K562 (cell line): ENCODE results near the gene NKAPL. TPM values are rescaled to one million over a fixed set of nuclear protein-coding genes. Genes with fewer than 3 reads are reported as not detected.
A peak's percentile ranks its signal among the peaks of the same experiment; 100 is the strongest.

ENCODE experiments used
- AFF1 ChIP-seq, 2 experiments: fragments of 450-650 bp; IDR thresholded peaks; 2 replicates each; pipeline ENCODE4 v1.6.1; 2018; ENCODE audit warnings: mild to moderate bottlenecking in 2 of 2, low read depth in 1 of 2; ENCODE audit not compliant: partially characterized antibody in 2 of 2
- ATF3 ChIP-seq, 2 experiments: fragments of 450-650 bp in 1 of 2; sonication (generic) in 1 of 2; formaldehyde crosslinking in 1 of 2; IDR thresholded peaks in 1 of 2; conservative IDR thresholded peaks in 1 of 2; 2 replicates each; pipeline versions ENCODE4 v1.6.1 to v1.8.1; 2016 to 2023; ENCODE audit warnings: mild to moderate bottlenecking in 2 of 2, moderate library complexity in 2 of 2, inconsistent platforms in 1 of 2, missing genetic modification reagents in 1 of 2
- BRCA1 ChIP-seq, 2 experiments: fragments of 450-650 bp in 1 of 2; sonication (generic) in 1 of 2; formaldehyde crosslinking in 1 of 2; IDR thresholded peaks; 2 replicates each; pipeline versions ENCODE4 v1.5.0 to v1.6.1; 2017 to 2020; ENCODE audit warnings: mild to moderate bottlenecking in 1 of 2, missing genetic modification reagents in 1 of 2
- CCNT2 ChIP-seq: IDR thresholded peaks from 2 replicates; pipeline ENCODE4 v1.6.1; 2011; ENCODE audit warnings: borderline replicate concordance, low read depth, mild to moderate bottlenecking, moderate library complexity, mixed read lengths, low read length; ENCODE audit not compliant: insufficient read length; ENCODE audit errors: extremely low read depth
- CTBP1 ChIP-seq: fragments of 450-650 bp; IDR thresholded peaks from 2 replicates; pipeline ENCODE4 v1.6.1; 2016; ENCODE audit warnings: borderline replicate concordance
- CXXC5 ChIP-seq: fragments of 250-450 bp; sonication (Bioruptor Pico); IDR thresholded peaks from 2 replicates; pipeline ENCODE4 v1.8.0; 2022; ENCODE audit warnings: inconsistent platforms, mild to moderate bottlenecking, moderate library complexity
- DACH1 ChIP-seq: fragments of 450-650 bp; IDR thresholded peaks from 2 replicates; pipeline ENCODE4 v1.6.1; 2018; ENCODE audit not compliant: partially characterized antibody
- DPF2 ChIP-seq: fragments of 450-650 bp; IDR thresholded peaks from 2 replicates; pipeline ENCODE4 v1.6.1; 2016
- EP300 ChIP-seq: IDR thresholded peaks from 2 replicates; pipeline ENCODE4 v1.6.1; 2012; ENCODE audit warnings: low read length, improper control_type of control experiment
- FOXM1 ChIP-seq, 2 experiments: fragments of 450-650 bp in 1 of 2; sonication (generic) in 1 of 2; formaldehyde crosslinking in 1 of 2; IDR thresholded peaks; 2 replicates each; pipeline versions ENCODE4 v1.6.1 to v1.9.0; 2017 to 2022; ENCODE audit warnings: low read depth in 2 of 2, mild to moderate bottlenecking in 2 of 2, missing genetic modification reagents in 1 of 2, moderate library complexity in 1 of 2
- HDAC1 ChIP-seq, 2 experiments: fragments of 450-650 bp; IDR thresholded peaks; 2 replicates each; pipeline ENCODE4 v1.6.1; 2016 to 2017; ENCODE audit warnings: inconsistent platforms in 1 of 2, mild to moderate bottlenecking in 1 of 2, moderate library complexity in 1 of 2
- HDAC2 ChIP-seq: fragments of 450-650 bp; IDR thresholded peaks from 2 replicates; pipeline ENCODE4 v1.6.1; 2016; ENCODE audit warnings: mild to moderate bottlenecking
- MCM2 ChIP-seq: fragments of 450-650 bp; IDR thresholded peaks from 2 replicates; pipeline ENCODE4 v1.6.1; 2017; ENCODE audit warnings: low read depth, mild to moderate bottlenecking
- MECOM ChIP-seq: fragments of 250-450 bp; sonication (Bioruptor Pico); IDR thresholded peaks from 2 replicates; pipeline ENCODE4 v1.8.0; 2022; ENCODE audit warnings: inconsistent platforms
- NCOA2 ChIP-seq, 2 experiments: fragments of 450-650 bp; IDR thresholded peaks; 2 replicates each; pipeline ENCODE4 v1.6.1; 2018; ENCODE audit warnings: mild to moderate bottlenecking in 2 of 2, moderate library complexity in 1 of 2; ENCODE audit not compliant: partially characterized antibody in 2 of 2
- RCOR1 ChIP-seq, 2 experiments: IDR thresholded peaks; 2 replicates each; pipeline ENCODE4 v1.6.1; 2012; ENCODE audit warnings: low read depth in 2 of 2, low read length in 2 of 2, borderline replicate concordance in 1 of 2, improper control_type of control experiment in 1 of 2
- RHOXF2B ChIP-seq: fragments of 250-450 bp; sonication (Bioruptor Pico); conservative IDR thresholded peaks from 2 replicates; pipeline ENCODE4 v1.5.1; 2021
- SMARCE1 ChIP-seq: fragments of 450-650 bp; IDR thresholded peaks from 2 replicates; pipeline ENCODE4 v1.7.1; 2016; ENCODE audit warnings: mild to moderate bottlenecking
- ZEB2 ChIP-seq: fragments of 450-650 bp; IDR thresholded peaks from 2 replicates; pipeline ENCODE4 v1.6.1; 2016
- ZFPM2 ChIP-seq: fragments of 250-450 bp; sonication (Bioruptor Pico); IDR thresholded peaks from 2 replicates; pipeline ENCODE4 v1.5.1; 2022; ENCODE audit warnings: mild to moderate bottlenecking
- ZNF785 ChIP-seq: fragments of 250-450 bp; sonication (Bioruptor Pico); IDR thresholded peaks from 2 replicates; pipeline ENCODE4 v1.4.0; 2020; ENCODE audit warnings: mild to moderate bottlenecking
- polyA plus RNA-seq, 8 experiments: library from polyadenylated mRNA; depleted of rRNA in 4 of 8; stranded (reverse) in 5 of 8; unstranded in 3 of 8; fragments of >200 nt; fragmentation: Nextera tagmentation in 2 of 8; fragmentation: Illumina TruSeq in 1 of 8; extraction: Ambion mirVana in 2 of 8; extraction: Trizol in 1 of 8; gene quantifications; 2 replicates each; pipeline versions ENCODE4 v1.2.1 to v1.2.3, GENCODE V29; 2011 to 2014; ENCODE audit warnings: inconsistent platforms in 1 of 8, missing spikeins in 1 of 8
- total RNA-seq, 7 experiments: library from RNA; depleted of rRNA in 6 of 7; stranded (reverse); fragments of >200 nt in 6 of 7; fragmentation: Illumina TruSeq in 2 of 7; extraction: Trizol in 2 of 7; gene quantifications; 2 replicates each; pipeline versions ENCODE4 v1.2.1 to v1.2.3, GENCODE V29; 2011 to 2021; ENCODE audit warnings: low replicate concordance in 1 of 7
- TF ChIP-seq, protein P1 (sequence below): IDR thresholded peaks from 2 replicates; pipeline ENCODE4 v1.6.1; 2012; ENCODE audit warnings: low read depth, low read length, improper control_type of control experiment, borderline replicate concordance

Gene NKAPL
- total and polyA plus RNA-seq, 9 of the 15 experiments (the other 6 are each of a cell fraction or from before 2014, with no cell fraction given) = not detected

GRCh38 chr6:28264834-28265401 lies 5.8 kb downstream of the NKAPL start (continued):
- TF ChIP-seq DACH1 = peak; percentile 76
- TF ChIP-seq RCOR1 (IDR thresholded peaks at IDR 0.05; ENCODE audit: borderline replicate concordance in 1 of 2, low read depth in 2 of 2, low read length in 2 of 2) = peak in 1 of 2 experiments; percentile 76; a peak in 2 of 4 replicates
- peak; percentile 74; the same call in 1 of the 2 replicates for TF ChIP-seq CTBP1
- TF ChIP-seq EP300 = peak; percentile 62
- TF ChIP-seq, protein P1, sequence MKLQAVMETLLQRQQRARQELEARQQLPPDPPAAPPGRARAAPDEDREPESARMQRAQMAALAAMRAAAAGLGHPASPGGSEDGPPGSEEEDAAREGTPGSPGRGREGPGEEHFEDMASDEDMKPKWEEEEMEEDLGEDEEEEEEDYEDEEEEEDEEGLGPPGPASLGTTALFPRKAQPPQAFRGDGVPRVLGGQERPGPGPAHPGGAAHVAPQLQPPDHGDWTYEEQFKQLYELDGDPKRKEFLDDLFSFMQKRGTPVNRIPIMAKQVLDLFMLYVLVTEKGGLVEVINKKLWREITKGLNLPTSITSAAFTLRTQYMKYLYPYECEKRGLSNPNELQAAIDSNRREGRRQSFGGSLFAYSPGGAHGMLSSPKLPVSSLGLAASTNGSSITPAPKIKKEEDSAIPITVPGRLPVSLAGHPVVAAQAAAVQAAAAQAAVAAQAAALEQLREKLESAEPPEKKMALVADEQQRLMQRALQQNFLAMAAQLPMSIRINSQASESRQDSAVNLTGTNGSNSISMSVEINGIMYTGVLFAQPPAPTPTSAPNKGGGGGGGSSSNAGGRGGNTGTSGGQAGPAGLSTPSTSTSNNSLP = 0 out of 2 replicates have a peak, but pooled peaks have one; percentile 26
- peak in 1 of 2 experiments; percentile 23 for TF ChIP-seq NCOA2 (IDR thresholded peaks at IDR 0.05; ENCODE audit: partially characterized antibody in 2 of 2)
- peak; percentile 61 for TF ChIP-seq CCNT2
- peak; percentile 86 for TF ChIP-seq ATF3 (IDR thresholded peaks at IDR 0.05)
- no peak for TF ChIP-seq ATF3 (CRISPR knock-in tag; conservative IDR thresholded peaks at IDR 0.05)
- no peak for TF ChIP-seq BRCA1 (IDR thresholded peaks at IDR 0.05)
- no peak for TF ChIP-seq BRCA1 (CRISPR knock-in tag; IDR thresholded peaks at IDR 0.05)
- TF ChIP-seq HDAC1 (IDR thresholded peaks at IDR 0.05) = peak in 1 of 2 experiments; percentile 45; a peak in 1 of 4 replicates
- 0 out of 2 replicates have a peak, but pooled peaks have one; percentile 21 for TF ChIP-seq HDAC2
- TF ChIP-seq FOXM1 (IDR thresholded peaks at IDR 0.05; ENCODE audit: low read depth) = no peak
- no peak for TF ChIP-seq FOXM1 (CRISPR knock-in tag; IDR thresholded peaks at IDR 0.05; ENCODE audit: low read depth)
- 0 out of 2 replicates have a peak, but pooled peaks have one; percentile 34 for TF ChIP-seq ZFPM2 (CRISPR knock-in tag)
- peak in 1 of 2 experiments; percentile 44 for TF ChIP-seq AFF1 (IDR thresholded peaks at IDR 0.05; ENCODE audit: low read depth in 1 of 2, partially characterized antibody in 2 of 2)
- peak; percentile 60; the same call in 1 of the 2 replicates for TF ChIP-seq ZEB2
- TF ChIP-seq CXXC5 (CRISPR knock-in tag) = no peak
- TF ChIP-seq RHOXF2B (CRISPR knock-in tag) = no peak
- no peak for TF ChIP-seq MCM2
- peak; percentile 96 for TF ChIP-seq DPF2
- TF ChIP-seq MECOM = peak; percentile 93
- TF ChIP-seq SMARCE1 = peak; percentile 96
- TF ChIP-seq ZNF785 (CRISPR knock-in tag) = no peak
